ENCODE results near the gene SRSF3.

Gene SRSF3

GRCh38 chr6:36624461-36625157 is 30.4 kb downstream of the SRSF3 start:
- DNase-seq = no peak

- DNase-seq = no peak
Measured at GRCh38 chr6:36625158-36625919, 31.2 kb downstream of the SRSF3 start.

GRCh38 chr6:36626636-36627035 is 32.5 kb downstream of the SRSF3 start:
- DNase-seq = no peak

DNA sequence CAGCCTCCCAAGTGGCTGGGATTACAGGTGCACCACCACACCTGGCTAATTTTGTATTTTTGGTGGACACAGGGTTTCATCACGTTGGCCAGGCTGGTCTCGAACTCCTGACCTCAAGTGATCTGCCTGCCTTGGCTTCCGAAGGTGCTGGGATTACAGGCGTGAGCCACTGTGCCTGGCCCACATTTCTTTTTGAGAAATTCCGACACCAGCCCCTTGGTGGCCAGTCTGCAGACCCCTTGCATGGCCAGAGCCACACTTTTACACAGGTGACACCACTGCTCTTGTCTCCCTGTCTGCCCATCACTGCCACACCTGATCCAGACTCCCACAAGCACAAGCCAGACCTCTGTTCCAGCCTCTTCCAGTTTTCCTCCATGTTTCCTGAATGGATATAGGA is 33.0 kb downstream of the SRSF3 start:
- no peak for DNase-seq

GRCh38 chr6:36627801-36628246 is 33.7 kb downstream of the SRSF3 start:
- DNase-seq = no peak

DNA sequence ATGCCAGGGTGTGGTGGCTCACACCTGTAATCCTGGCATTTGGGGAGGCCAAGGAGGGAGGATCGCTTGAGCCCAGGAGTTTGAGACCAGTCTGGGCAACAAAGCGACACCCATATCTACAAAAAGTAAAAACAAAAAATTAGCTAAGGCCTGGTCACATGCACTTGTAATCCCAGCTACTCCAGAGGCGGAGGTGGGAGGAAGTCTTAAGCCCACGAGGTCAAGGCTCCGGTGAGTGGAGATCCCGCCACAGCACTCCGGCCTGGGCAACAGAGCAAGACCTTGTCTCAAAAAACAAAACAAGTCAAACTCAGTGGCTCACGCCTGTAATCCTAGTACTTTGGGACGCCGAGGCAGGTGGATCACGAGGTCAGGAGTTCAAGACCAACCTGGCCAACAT is 35.6 kb downstream of the SRSF3 start:
- no peak for DNase-seq

GRCh38 chr6:36631326-36632011 is 37.3 kb downstream of the SRSF3 start:
- no peak for DNase-seq

DNA sequence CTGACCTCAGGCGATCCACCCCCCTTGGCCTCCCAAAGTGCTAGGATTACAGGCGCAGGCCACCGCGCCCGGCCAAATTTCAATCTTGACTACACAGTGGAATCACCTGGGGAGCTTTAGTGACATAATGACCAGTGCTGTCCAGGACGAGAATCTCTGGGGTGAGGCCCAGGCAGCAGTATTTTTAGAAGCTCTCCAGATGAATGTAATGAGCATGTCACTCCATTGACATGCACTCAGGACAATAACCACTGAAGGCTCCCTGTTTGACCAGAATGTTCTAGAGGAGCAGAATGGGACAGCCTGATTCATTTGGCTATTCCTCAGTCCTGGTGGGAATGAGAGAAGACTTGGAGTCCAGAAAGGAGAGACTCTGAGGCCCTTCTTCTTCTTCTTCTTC is 39.2 kb downstream of the SRSF3 start:
- no peak for DNase-seq

GRCh38 chr6:36633915-36634314 is 39.8 kb downstream of the SRSF3 start:
- no peak for DNase-seq

- no peak for DNase-seq
Measured at GRCh38 chr6:36634317-36635108, 40.4 kb downstream of the SRSF3 start.

- no peak for DNase-seq
Measured at GRCh38 chr6:36636283-36636682, 42.1 kb downstream of the SRSF3 start.

- no peak for DNase-seq
Measured at GRCh38 chr6:36636687-36637418, 42.7 kb downstream of the SRSF3 start.

DNA sequence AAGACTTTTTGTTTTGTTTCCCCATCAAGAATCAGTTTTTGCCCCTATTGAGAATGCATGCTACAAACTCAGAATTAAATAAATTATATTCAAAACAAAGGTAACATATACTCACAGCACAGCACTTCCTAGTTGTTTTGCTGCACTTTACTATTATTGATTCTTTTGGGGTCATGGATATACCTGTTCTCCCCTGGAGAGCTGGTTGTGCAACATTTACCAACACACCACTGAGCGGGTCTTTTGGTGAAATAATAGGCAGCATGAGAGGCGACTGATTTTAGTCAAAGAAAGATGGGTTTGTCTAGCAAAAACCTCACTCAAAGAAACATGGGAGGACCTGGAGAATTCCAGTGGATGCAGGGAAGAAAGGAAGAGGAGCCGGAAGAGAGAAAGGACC is 44.4 kb downstream of the SRSF3 start:
- DNase-seq = no peak

DNA sequence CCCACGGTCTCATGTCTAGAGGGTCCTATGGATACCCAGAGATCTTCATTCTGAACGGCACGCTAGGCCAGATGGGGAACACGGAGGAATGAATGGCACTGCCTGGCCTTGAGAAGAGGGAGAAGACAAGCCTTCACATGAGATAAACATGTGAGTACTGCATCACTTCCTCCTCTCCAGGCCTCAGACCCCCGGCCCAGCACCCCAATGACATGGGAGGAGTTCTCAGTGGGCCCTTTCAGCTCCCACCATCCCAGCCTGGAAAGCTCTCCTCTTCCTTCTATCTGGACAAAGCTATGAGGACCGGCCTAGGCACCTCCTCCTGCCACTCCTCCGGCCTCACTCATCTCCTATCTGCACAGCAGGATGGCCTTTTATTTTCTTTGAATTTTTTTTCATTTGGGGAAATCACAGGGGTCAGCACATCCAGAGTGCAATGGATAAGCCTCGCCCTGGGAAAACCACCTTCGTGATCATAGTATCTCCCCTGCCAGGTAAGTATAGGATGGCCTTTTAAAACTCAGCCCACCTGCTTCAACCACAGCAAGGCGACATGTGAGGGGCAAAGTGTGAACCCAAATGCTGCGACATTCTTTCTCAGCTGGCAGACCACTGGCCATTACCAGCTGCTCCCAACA is 45.1 kb downstream of the SRSF3 start:
- no peak for DNase-seq

GRCh38 chr6:36641543-36641942 is 47.4 kb downstream of the SRSF3 start:
- no peak for DNase-seq

- DNase-seq = no peak
Measured at GRCh38 chr6:36642913-36643817, 49.0 kb downstream of the SRSF3 start.

GRCh38 chr6:36643977-36644376 is 49.8 kb downstream of the SRSF3 start:
- DNase-seq = no peak

DNA sequence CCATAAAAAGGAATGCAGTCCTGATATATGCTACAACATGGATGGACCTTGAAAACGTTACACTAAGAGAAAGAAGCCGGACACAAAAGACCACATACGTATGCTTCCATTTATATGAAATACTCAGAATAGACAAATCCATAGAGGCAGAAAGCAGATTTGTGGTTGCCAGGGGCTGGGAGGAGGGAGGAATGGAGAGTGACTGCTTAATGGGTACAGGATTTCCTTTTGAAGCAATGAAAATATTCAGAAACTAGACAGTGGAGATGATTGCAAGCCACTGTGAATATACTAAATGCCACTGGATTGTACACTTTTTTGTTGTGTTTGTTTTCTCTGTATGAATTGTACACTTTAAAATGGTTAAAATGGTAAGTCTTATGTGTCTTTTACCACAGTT is 54.9 kb downstream of the SRSF3 start:
- no peak for DNase-seq

DNA sequence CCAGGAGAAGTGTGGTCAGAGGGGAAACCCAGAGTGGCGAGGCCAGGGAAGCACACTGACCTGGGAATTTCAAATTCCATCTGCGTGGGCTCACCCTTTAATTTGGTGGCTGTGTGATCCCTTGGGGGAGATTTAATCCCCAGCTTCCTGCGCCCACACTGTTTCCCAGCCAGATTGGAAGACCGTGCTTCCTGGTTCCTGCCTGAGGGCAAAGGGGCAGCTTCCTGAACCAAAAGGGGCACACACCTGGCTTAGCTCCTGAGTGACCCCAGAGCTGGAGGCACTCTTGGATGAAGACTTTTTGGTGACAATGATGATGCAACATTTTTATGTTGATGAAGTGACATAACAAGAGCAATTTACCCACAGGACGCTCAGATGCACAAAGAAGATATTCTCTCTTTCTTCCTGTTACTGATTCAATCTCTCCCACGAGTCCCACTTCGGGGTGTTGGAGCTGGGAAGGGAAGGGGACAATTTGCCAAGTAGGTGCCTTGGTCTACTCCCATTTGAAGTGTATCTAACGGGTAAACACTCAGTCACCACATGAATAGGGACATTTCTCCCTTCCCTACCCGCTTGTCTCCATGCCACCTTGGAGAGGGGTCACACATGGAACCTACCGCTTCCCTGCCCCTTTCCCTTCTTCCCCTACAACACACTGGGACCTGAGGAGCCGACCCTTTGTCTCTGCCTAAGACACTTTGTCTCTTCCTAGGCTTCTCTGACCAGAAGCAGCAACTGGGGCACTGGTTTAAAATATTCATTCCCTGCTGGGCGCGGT is 55.7 kb downstream of the SRSF3 start:
- no peak for DNase-seq

Data from stimulated activated CD4-positive, alpha-beta T cell treated with anti-CD3 and anti-CD28 coated beads, Interleukin-1b, Interleukin-23, amount 100 ng/mL, for 48 hours (primary cell).